Liver (tissue), 9 donors: ENCODE measurements around the gene DPP6. TPM values are rescaled to one million over a fixed set of nuclear protein-coding genes. Genes with fewer than 3 reads are reported as not detected.
"Not testable (repeated sequence)": the region's sequence is repeated elsewhere in the genome, so short reads cannot be mapped to it uniquely, and the experiment has no call there.

Experiments
- DNase-seq: peaks from one replicate; pipeline ENCODE4 v3.0.0-alpha.2; 2017; ENCODE audit warnings: low spot score
- H3K27ac ChIP-seq, 2 donors: one replicate each; pipeline ENCODE4 v1.7.0; 2013; ENCODE audit warnings: inconsistent platforms in 2 of 2, low read length in 2 of 2, control low read depth in 1 of 2, low read depth in 1 of 2, mild to moderate bottlenecking in 1 of 2
- H3K27me3 ChIP-seq, 4 donors: one replicate each; pipeline versions ENCODE4 v1.6.1 to v1.7.0; 2013; ENCODE audit warnings: low read length in 3 of 4, inconsistent platforms in 1 of 4, mild to moderate bottlenecking in 1 of 4, moderate library complexity in 1 of 4; ENCODE audit not compliant: control insufficient read depth in 4 of 4, insufficient read depth in 4 of 4
- H3K36me3 ChIP-seq, 4 donors: one replicate each; pipeline versions ENCODE4 v1.6.1 to v1.7.0; 2013; ENCODE audit warnings: low read length in 3 of 4, mild to moderate bottlenecking in 3 of 4, low read depth in 1 of 4, moderate library complexity in 1 of 4; ENCODE audit not compliant: control insufficient read depth in 4 of 4, insufficient read depth in 3 of 4
- H3K4me1 ChIP-seq, 4 donors: one replicate each; pipeline versions ENCODE4 v1.6.1 to v1.7.0; 2013; ENCODE audit warnings: low read length in 3 of 4, mild to moderate bottlenecking in 3 of 4, moderate library complexity in 1 of 4; ENCODE audit not compliant: control insufficient read depth in 4 of 4, insufficient read depth in 4 of 4
- H3K4me3 ChIP-seq, 3 donors: one replicate each; pipeline versions ENCODE4 v1.6.1 to v1.7.0; 2013; ENCODE audit warnings: low read length in 3 of 3, control low read depth in 1 of 3, low read depth in 1 of 3, mild to moderate bottlenecking in 1 of 3
- H3K9ac ChIP-seq, 2 donors: one replicate each; pipeline ENCODE4 v1.7.0; 2013; ENCODE audit warnings: low read length in 2 of 2, mild to moderate bottlenecking in 2 of 2, moderate library complexity in 2 of 2, control low read depth in 1 of 2, low read depth in 1 of 2
- H3K9me3 ChIP-seq, 4 donors: one replicate each; pipeline versions ENCODE4 v1.6.1 to v1.7.0; 2013; ENCODE audit warnings: low read length in 3 of 4; ENCODE audit not compliant: control insufficient read depth in 4 of 4
- WGBS: extraction: QIAGEN DNeasy Blood & Tissue Kit; methylation state at CpG from one replicate; pipeline ENCODE4 v1.1.7; 2013; 5-methylcytosine and 5-hydroxymethylcytosine counted together
- polyA plus RNA-seq, 2 donors: library from polyadenylated mRNA; stranded (reverse) in 1 of 2; unstranded in 1 of 2; fragments of 200-250 nt in 1 of 2; fragments of >200 nt in 1 of 2; fragmentation: Nextera tagmentation in 1 of 2; extraction: Ambion mirVana in 1 of 2; gene quantifications; one replicate each; pipeline versions ENCODE4 v1.2.1 to v1.2.3, GENCODE V29; 2013 to 2015
- total RNA-seq, 2 donors: library from RNA; depleted of rRNA; stranded (reverse); fragments of >200 nt; gene quantifications; one replicate each; pipeline ENCODE4 v1.2.3, GENCODE V29; 2014
- donor health status: healthy.
- donor health status: healthy.
- donor health status: healthy.
- donor health status: healthy.
- donor health status: healthy.

Gene DPP6
- total and polyA plus RNA-seq, 4 donors, result 0.01 TPM; not detected in 3

DNA sequence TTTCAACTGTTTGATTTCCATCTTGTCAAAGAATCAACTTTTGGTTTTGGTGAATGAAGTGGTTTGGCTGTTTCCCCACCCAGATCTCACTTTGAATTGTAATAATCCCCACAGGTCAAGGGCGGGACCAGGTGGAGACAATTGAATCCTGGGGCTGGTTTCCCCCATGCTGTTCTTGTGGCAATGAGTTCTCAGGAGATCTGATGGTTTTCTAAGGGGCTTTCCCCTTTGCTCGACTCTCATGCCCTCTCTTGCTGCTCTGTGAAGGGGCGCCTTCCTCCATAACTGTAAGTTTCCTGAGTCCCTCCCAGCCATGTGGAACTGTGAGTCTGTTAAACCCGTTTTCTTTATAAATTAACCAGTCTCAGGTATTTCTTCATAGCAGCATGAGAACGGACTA, 68.6 kb downstream of the DPP6 start:
- not testable (repeated sequence) for H3K36me3 ChIP-seq, H3K27me3 ChIP-seq, H3K4me3 ChIP-seq, H3K9me3 ChIP-seq, DNase-seq, H3K9ac ChIP-seq, H3K27ac ChIP-seq, H3K4me1 ChIP-seq
- 60% methylated on average over 5 of the region's 5 CpGs for WGBS

DNA sequence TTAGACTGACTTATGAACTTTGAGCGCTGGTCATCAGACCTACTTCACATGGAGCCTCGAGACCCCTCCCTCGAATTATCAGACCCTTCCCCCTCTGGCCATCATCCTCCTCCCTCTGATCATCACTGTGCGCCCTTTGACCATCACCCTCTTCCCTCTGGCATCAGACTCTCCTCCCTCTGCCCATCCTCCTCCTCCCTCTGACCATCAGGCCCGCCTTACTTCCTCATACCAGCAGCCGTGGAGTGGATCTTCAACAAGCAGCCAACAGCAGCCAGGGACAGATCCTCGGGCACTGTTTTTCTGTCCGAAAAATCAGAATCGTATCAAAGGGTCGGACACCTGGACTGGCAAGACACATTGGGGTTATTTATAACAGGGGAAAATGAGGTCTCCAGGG, 70.5 kb downstream of the DPP6 start:
- not testable (repeated sequence) for H3K27ac ChIP-seq, H3K9ac ChIP-seq, H3K27me3 ChIP-seq, H3K9me3 ChIP-seq, DNase-seq, H3K4me1 ChIP-seq, H3K36me3 ChIP-seq, H3K4me3 ChIP-seq
- 81% methylated on average over 7 of the region's 10 CpGs for WGBS

DNA sequence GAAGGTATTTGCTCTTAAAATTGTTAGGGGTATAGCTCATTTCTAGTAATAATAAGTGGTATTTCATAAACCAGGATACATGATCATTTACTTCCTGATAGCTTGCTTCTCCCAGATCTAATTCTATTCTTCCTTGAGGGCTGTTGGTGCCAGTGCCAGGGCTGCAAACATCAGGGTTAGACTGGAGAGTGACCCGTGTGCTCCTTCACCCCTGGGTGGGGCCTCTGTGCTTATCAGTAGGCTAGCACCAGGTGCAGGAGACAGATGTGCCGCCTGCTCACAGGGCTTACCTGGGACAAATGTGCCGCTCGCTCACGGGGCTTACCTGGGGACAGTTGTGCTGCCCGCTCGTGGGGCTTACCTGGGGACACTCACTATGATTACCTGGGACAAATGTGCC, 71.2 kb downstream of the DPP6 start:
- H3K4me1 ChIP-seq, DNase-seq, H3K9me3 ChIP-seq, H3K27ac ChIP-seq, H3K36me3 ChIP-seq, H3K27me3 ChIP-seq, H3K4me3 ChIP-seq, H3K9ac ChIP-seq: not testable (repeated sequence)
- WGBS, result 77% methylated on average over 7 of the region's 7 CpGs

DNA sequence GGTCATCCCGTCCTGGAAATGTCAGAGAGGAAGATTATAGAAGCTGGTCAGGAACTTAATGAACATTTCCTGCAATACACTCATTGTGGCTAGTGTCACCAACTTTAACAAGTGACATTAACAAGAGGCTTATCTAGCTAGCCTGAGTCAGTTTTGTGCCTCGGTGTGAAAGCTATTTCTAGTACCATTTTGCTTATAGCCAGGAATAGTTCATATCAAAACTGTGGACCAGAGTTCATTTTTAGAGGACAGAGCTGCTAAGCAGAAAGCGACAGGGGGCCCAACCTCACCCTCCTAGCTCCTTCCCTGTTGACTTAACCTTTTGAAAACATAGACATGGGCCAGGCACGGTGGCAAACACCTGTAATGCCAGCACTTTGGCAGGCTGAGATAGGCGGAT, 76.9 kb downstream of the DPP6 start:
- 53% methylated on average over 5 of the region's 5 CpGs for WGBS
- not testable (repeated sequence) for H3K4me1 ChIP-seq, H3K9me3 ChIP-seq, H3K27ac ChIP-seq, H3K9ac ChIP-seq, DNase-seq, H3K27me3 ChIP-seq, H3K36me3 ChIP-seq, H3K4me3 ChIP-seq

DNA sequence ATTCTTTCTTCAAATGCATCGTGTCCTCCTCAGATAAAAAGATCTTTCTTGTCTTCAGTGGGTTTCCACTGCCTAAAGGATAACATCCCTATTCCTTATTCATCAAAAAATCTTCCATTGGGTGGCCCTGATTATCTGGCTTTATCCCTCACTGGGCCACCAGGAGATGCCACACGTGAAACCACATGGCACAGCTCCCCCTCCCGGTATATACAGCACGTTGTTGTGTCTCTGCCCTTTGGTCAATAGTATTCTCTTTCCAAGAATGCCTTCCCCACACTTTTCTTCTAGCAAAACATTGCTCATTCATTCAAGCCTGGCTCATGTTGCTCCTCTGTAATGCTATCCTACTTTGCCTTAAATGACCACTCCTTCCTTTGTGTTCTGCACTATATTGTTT, 80.4 kb downstream of the DPP6 start:
- not testable (repeated sequence) for H3K4me1 ChIP-seq, H3K9ac ChIP-seq, H3K27ac ChIP-seq, DNase-seq, H3K4me3 ChIP-seq, H3K36me3 ChIP-seq, H3K27me3 ChIP-seq, H3K9me3 ChIP-seq
- 65% methylated on average over 3 of the region's 4 CpGs for WGBS

DNA sequence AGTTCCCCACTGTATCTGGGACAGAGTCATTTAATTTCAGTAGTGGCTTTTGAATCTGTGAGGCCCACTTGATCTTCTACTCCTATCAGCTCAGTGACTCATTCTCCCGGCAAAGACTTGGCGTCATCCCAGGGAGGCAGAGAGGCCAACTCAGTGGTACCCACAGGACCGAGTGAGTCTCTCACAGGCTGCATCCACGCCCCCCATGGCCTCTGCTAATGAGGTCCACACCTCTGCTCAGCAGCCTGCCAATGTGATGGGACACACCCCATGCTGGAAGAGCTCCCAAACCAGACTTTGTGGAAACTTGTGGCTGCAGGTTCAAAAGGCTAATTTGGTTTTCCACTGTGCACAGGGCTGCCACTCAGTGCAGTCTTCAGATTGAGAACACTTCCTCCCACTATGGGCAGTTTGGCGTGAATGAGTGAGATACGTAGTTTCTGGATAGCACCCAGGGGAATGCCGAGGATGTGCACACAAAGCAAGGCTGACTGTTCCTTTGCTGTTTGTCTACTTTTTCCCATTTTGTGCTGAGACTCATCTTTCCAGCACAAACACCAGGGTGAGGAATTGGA, 81.6 kb downstream of the DPP6 start:
- H3K4me3 ChIP-seq, H3K27me3 ChIP-seq, H3K27ac ChIP-seq, DNase-seq, H3K36me3 ChIP-seq, H3K4me1 ChIP-seq, H3K9ac ChIP-seq, H3K9me3 ChIP-seq: not testable (repeated sequence)
- WGBS, result 77% methylated on average over 6 of the region's 7 CpGs

DNA sequence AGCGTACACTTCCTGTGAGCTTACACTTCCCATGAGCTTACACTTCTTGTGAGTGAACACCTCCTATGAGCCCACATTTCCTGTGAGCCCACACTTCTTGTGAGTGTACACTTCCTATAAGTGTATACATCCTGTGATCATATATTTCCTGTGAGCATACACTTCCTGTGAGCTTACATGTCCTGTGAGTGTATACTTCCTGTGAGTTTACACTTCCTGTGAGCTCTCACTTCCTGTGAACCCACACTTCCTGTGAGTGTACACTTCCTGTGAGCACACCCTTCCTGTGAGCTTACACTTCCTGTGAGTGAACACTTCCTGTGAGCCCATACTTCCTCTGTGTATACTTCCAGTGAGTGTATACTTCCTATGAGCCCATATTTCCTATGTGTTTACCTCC, 82.5 kb downstream of the DPP6 start:
- not testable (repeated sequence) for H3K9me3 ChIP-seq, H3K4me3 ChIP-seq, H3K4me1 ChIP-seq, H3K27ac ChIP-seq, H3K27me3 ChIP-seq, H3K36me3 ChIP-seq, H3K9ac ChIP-seq, DNase-seq
- WGBS, result no CpG with 5 or more reads among the region's 1 CpG

DNA sequence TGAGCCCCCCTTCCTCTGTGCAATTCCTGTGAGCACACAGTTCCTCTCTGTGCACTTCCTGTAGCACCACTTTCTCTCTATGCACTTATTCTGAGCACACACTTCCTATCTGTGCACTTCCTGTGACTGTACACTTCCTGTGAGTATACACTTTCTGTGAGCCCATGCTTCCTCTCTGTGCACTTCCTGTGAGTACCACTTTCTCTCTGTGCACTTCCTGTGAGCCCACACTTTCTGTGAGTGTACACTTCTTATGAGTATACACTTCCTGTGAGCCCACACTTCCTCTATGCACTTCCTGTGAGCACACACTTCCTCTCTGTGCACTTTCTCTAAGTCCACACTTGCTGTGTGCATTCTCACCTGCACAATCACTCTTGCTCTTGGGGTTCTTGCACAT, 83.4 kb downstream of the DPP6 start:
- DNase-seq, H3K9ac ChIP-seq, H3K4me1 ChIP-seq, H3K27me3 ChIP-seq, H3K27ac ChIP-seq, H3K36me3 ChIP-seq, H3K9me3 ChIP-seq, H3K4me3 ChIP-seq: not testable (repeated sequence)
